GM12878 (cell line): ENCODE results near the gene DSTN. TPM values are rescaled to one million over a fixed set of nuclear protein-coding genes. Genes with fewer than 3 reads are reported as not detected.

Source experiments
- ATAC-seq: fragments of 200-7000 bp; cut with Tn5 transposase; 3 replicates; pipeline ENCODE4 v1.9.1; 2020; ENCODE audit warnings: mild to moderate bottlenecking, moderate library complexity
- BruUV-seq: library from RNA; stranded (reverse); fragments of 400-500 nt; replicated peaks from 2 replicates; lab custom pipeline; 2021; lab: Mats Ljungman, UMichigan
- CTCF ChIA-PET: fragments of 300-600 bp; sonication (Branson Sonifier 250); formaldehyde crosslinking; extraction: SDS; loops from one replicate; lab custom pipeline; 2021; ENCODE audit warnings: inconsistent platforms; lab: Yijun Ruan, JAX
- POLR2A ChIA-PET: fragments of 350-600 bp; formaldehyde crosslinking; extraction: SDS; loops from one replicate; lab custom pipeline; 2021; ENCODE audit warnings: inconsistent platforms; lab: Charles Lee
- RAD21 ChIA-PET: fragments of 300-600 bp; sonication (Branson Sonifier 250); formaldehyde crosslinking; loops from one replicate; lab custom pipeline; 2023; ENCODE audit warnings: antibody characterized with exemption; ENCODE audit not compliant: unreplicated experiment; lab: Charles Lee
- SMC1A ChIA-PET: fragments of 300-600 bp; sonication (Branson Sonifier 250); formaldehyde crosslinking; loops from one replicate; lab custom pipeline; 2023; ENCODE audit not compliant: unreplicated experiment, uncharacterized antibody; lab: Charles Lee
- DNase-seq: peaks from one replicate; pipeline ENCODE4 v3.0.0-alpha.2; 2011; ENCODE audit warnings: low read depth, low spot score
- FAIRE-seq: peaks from 3 replicates; lab custom pipeline; 2011; peaks lifted over from hg19 to GRCh38; lab: Jason Lieb, UNC
- H2AFZ ChIP-seq: 2 replicates; pipeline ENCODE4 v1.6.0; 2011; ENCODE audit warnings: low read depth, low read length, control low read depth; ENCODE audit not compliant: control insufficient read depth
- H3K27ac ChIP-seq: 2 replicates; pipeline ENCODE4 v1.5.1; 2011; ENCODE audit warnings: control low read depth; ENCODE audit not compliant: control insufficient read depth, insufficient read depth
- H3K27me3 ChIP-seq, 2 experiments: replicated peaks in 1 of 2; 2 replicates each; pipeline versions ENCODE4 v1.6.0 to v1.6.1; 2011; ENCODE audit warnings: low read length in 1 of 2; ENCODE audit not compliant: control insufficient read depth in 2 of 2, insufficient read depth in 2 of 2
- H3K36me3 ChIP-seq, 2 experiments: 2 replicates each; pipeline ENCODE4 v1.5.1; 2011; ENCODE audit warnings: low read length in 1 of 2; ENCODE audit not compliant: control insufficient read depth in 2 of 2, insufficient read depth in 2 of 2
- H3K4me1 ChIP-seq: 2 replicates; pipeline ENCODE4 v1.6.1; 2011; ENCODE audit warnings: mild to moderate bottlenecking, low read length, moderate library complexity, mixed read lengths; ENCODE audit not compliant: control insufficient read depth, insufficient read depth
- H3K4me2 ChIP-seq: 2 replicates; pipeline ENCODE4 v1.6.0; 2011; ENCODE audit warnings: control low read depth; ENCODE audit not compliant: control insufficient read depth, insufficient read depth
- H3K4me3 ChIP-seq: fragments of 200-600 bp; sonication (generic); 2 replicates; pipeline ENCODE4 v1.5.1; 2016
- H3K79me2 ChIP-seq: 2 replicates; pipeline ENCODE4 v1.6.0; 2011; ENCODE audit warnings: low read length; ENCODE audit not compliant: control insufficient read depth, insufficient read depth
- H3K9ac ChIP-seq: 2 replicates; pipeline ENCODE4 v1.8.0; 2011; ENCODE audit warnings: low read length, control low read depth, mixed read lengths; ENCODE audit not compliant: control insufficient read depth, insufficient read depth
- H3K9me3 ChIP-seq: replicated peaks from 3 replicates; pipeline ENCODE4 v1.5.1; 2011; ENCODE audit warnings: mild to moderate bottlenecking, low read length; ENCODE audit not compliant: control insufficient read depth, insufficient read depth
- H4K20me1 ChIP-seq: 2 replicates; pipeline ENCODE4 v1.6.0; 2011; ENCODE audit not compliant: control insufficient read depth, insufficient read depth
- CREM ChIP-seq: IDR thresholded peaks from 2 replicates; pipeline ENCODE4 v1.6.1; 2014; ENCODE audit warnings: antibody characterized with exemption, low read depth
- EZH2 ChIP-seq: IDR thresholded peaks from 2 replicates; pipeline ENCODE4 v1.6.1; 2012; ENCODE audit warnings: low read depth, mild to moderate bottlenecking, control low read depth, inconsistent platforms, low read length, borderline replicate concordance; ENCODE audit not compliant: control insufficient read depth
- FOXK2 ChIP-seq: fragments of 450-650 bp; IDR thresholded peaks from 2 replicates; pipeline ENCODE4 v1.6.1; 2017; ENCODE audit warnings: mild to moderate bottlenecking, moderate library complexity
- KDM1A ChIP-seq: fragments of 200-600 bp; sonication (generic); IDR thresholded peaks from 2 replicates; pipeline ENCODE4 v1.6.1; 2016; ENCODE audit warnings: borderline replicate concordance
- MYB ChIP-seq: fragments of 150-350 bp; IDR thresholded peaks from 2 replicates; pipeline ENCODE4 v1.6.1; 2014; ENCODE audit warnings: mild to moderate bottlenecking, low read depth, low read length, borderline replicate concordance
- NR2C1 ChIP-seq: fragments of 450-650 bp; IDR thresholded peaks from 2 replicates; pipeline ENCODE4 v1.6.1; 2017; ENCODE audit warnings: antibody characterized with exemption, mild to moderate bottlenecking, moderate library complexity
- ZNF24 ChIP-seq: fragments of 450-650 bp; IDR thresholded peaks from 2 replicates; pipeline ENCODE4 v1.6.1; 2017; ENCODE audit warnings: antibody characterized with exemption, mild to moderate bottlenecking
- WGBS: methylation state at CpG from one replicate; pipeline ENCODE4 v1.1.6; 2016; ENCODE audit warnings: low lambda C conversion rate; ENCODE audit not compliant: insufficient replicate concordance, insufficient coverage; ENCODE audit errors: missing lambda C conversion rate; 5-methylcytosine and 5-hydroxymethylcytosine counted together
- in situ Hi-C: fragments of 300-500 bp; cut with MboI; formaldehyde crosslinking; loops from 9 replicates; pipeline ENCODE4 v1.14.3; 2018; ENCODE audit warnings: mixed read lengths
- intact Hi-C: fragments of 100-400 bp; cut with micrococcal nuclease; formaldehyde crosslinking; loops from one replicate; pipeline ENCODE4 v1.14.2; 2022; ENCODE audit not compliant: unreplicated experiment
- polyA plus RNA-seq, 11 experiments: library from polyadenylated mRNA; depleted of rRNA in 4 of 11; unstranded in 6 of 11; stranded (reverse) in 5 of 11; fragments of >200 nt; fragmentation: Nextera tagmentation in 4 of 11; fragmentation: Illumina TruSeq in 1 of 11; extraction: Ambion mirVana in 4 of 11; extraction: Trizol in 1 of 11; gene quantifications; 1 replicate in 1 of 11; 2 replicates in 10 of 11; pipeline versions ENCODE4 v1.2.1 to v1.2.3, GENCODE V29; 2011 to 2016; ENCODE audit warnings: inconsistent platforms in 2 of 11, missing spikeins in 2 of 11, low read depth in 1 of 11
- total RNA-seq, 4 experiments: library from RNA; depleted of rRNA in 3 of 4; stranded (reverse); fragments of >200 nt in 3 of 4; fragmentation: Illumina TruSeq in 1 of 4; extraction: Trizol in 1 of 4; gene quantifications; 2 replicates each; pipeline versions ENCODE4 v1.2.1 to v1.2.3, GENCODE V29; 2013 to 2021
- TF ChIP-seq, protein P1 (sequence below): fragments of 450-650 bp; IDR thresholded peaks from 2 replicates; pipeline ENCODE4 v1.6.1; 2017; ENCODE audit warnings: borderline replicate concordance
- TF ChIP-seq, protein P2 (sequence below): fragments of 450-650 bp; IDR thresholded peaks from 2 replicates; pipeline ENCODE4 v1.6.1; 2017; ENCODE audit warnings: mild to moderate bottlenecking, low read depth, inconsistent platforms; ENCODE audit not compliant: poor library complexity, severe bottlenecking
- TF ChIP-seq, protein P3 (sequence below): fragments of 150-350 bp; IDR thresholded peaks from 2 replicates; pipeline ENCODE4 v1.6.1; 2016; ENCODE audit warnings: low read depth, low read length
- TF ChIP-seq, protein P4 (sequence below): IDR thresholded peaks from 2 replicates; pipeline ENCODE4 v1.6.1; 2012; ENCODE audit warnings: low read length, inconsistent platforms
- TF ChIP-seq, protein P5 (sequence below): fragments of 450-650 bp; IDR thresholded peaks from 2 replicates; pipeline ENCODE4 v1.6.1; 2016; ENCODE audit warnings: mild to moderate bottlenecking
- TF ChIP-seq, protein P6 (sequence below): IDR thresholded peaks from 2 replicates; pipeline ENCODE4 v1.6.1; 2011; ENCODE audit warnings: mild to moderate bottlenecking, low read depth, low read length, moderate library complexity; ENCODE audit not compliant: insufficient replicate concordance

Gene DSTN
- total and polyA plus RNA-seq, 10 of the 15 experiments (the other 5 are each of a cell fraction or from before 2014, with no cell fraction given) = 26.7 to 137 (median 40.8) TPM

DNA sequence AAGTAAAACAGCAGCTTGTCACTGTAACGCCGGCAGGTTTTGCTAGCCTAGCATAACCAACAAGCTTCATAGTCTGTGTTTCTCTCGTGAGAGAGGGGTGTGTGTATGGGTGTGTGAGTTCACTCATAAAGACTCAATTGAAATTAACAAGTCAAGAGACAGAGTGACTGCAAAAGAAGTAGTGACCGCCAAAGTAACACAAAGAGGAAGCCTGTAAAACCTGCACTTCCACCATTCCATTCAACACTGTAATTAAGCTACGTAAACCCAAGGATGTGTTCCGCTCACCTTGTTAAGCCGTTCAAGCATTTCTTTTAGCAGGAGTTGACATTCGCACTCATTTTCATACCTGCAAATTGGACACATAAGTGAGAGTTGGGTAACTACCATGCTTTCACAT, 45.3 kb upstream of the DSTN start:
- CTCF ChIA-PET = no interaction called here
- Histone ChIP-seq H3K4me1 (no peaks in the 10 kb centered on the region), H3K9me3 (no peaks in the 10 kb centered on the region), H3K36me3 (no peaks in the 10 kb centered on the region), H3K79me2 (no peaks in the 10 kb centered on the region), H4K20me1 (no peaks in the 10 kb centered on the region), H3K27ac (no peak overlapping the region), H2AFZ (no peak overlapping the region), H3K4me3 (no peak overlapping the region), H3K4me2 (no peak overlapping the region), H3K9ac (no peak overlapping the region), H3K27me3 (no peaks in the 10 kb centered on the region; a peak in 1 of 4 replicates)
- POLR2A ChIA-PET = no interaction called here
- SMC1A ChIA-PET = interaction anchor here (0.5 kb wide), 1 partner anchor 518 kb away, joined by 3 read pairs; no protein-coding TSS in a partner anchor
- no peak for FAIRE-seq
- RAD21 ChIA-PET = no interaction called here
- BruUV-seq = no TSS peak
- no peak for ATAC-seq
- 60% methylated on average over 8 of the region's 8 CpGs for WGBS
- DNase-seq = no peak
- intact Hi-C loops = no loop called here
- in situ Hi-C loops = no loop called here
- TF ChIP-seq, protein P1, sequence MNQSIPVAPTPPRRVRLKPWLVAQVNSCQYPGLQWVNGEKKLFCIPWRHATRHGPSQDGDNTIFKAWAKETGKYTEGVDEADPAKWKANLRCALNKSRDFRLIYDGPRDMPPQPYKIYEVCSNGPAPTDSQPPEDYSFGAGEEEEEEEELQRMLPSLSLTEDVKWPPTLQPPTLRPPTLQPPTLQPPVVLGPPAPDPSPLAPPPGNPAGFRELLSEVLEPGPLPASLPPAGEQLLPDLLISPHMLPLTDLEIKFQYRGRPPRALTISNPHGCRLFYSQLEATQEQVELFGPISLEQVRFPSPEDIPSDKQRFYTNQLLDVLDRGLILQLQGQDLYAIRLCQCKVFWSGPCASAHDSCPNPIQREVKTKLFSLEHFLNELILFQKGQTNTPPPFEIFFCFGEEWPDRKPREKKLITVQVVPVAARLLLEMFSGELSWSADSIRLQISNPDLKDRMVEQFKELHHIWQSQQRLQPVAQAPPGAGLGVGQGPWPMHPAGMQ = no peak
- TF ChIP-seq FOXK2 = no peak
- TF ChIP-seq, protein P2, sequence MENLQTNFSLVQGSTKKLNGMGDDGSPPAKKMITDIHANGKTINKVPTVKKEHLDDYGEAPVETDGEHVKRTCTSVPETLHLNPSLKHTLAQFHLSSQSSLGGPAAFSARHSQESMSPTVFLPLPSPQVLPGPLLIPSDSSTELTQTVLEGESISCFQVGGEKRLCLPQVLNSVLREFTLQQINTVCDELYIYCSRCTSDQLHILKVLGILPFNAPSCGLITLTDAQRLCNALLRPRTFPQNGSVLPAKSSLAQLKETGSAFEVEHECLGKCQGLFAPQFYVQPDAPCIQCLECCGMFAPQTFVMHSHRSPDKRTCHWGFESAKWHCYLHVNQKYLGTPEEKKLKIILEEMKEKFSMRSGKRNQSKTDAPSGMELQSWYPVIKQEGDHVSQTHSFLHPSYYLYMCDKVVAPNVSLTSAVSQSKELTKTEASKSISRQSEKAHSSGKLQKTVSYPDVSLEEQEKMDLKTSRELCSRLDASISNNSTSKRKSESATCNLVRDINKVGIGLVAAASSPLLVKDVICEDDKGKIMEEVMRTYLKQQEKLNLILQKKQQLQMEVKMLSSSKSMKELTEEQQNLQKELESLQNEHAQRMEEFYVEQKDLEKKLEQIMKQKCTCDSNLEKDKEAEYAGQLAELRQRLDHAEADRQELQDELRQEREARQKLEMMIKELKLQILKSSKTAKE = no peak
- TF ChIP-seq, protein P3, sequence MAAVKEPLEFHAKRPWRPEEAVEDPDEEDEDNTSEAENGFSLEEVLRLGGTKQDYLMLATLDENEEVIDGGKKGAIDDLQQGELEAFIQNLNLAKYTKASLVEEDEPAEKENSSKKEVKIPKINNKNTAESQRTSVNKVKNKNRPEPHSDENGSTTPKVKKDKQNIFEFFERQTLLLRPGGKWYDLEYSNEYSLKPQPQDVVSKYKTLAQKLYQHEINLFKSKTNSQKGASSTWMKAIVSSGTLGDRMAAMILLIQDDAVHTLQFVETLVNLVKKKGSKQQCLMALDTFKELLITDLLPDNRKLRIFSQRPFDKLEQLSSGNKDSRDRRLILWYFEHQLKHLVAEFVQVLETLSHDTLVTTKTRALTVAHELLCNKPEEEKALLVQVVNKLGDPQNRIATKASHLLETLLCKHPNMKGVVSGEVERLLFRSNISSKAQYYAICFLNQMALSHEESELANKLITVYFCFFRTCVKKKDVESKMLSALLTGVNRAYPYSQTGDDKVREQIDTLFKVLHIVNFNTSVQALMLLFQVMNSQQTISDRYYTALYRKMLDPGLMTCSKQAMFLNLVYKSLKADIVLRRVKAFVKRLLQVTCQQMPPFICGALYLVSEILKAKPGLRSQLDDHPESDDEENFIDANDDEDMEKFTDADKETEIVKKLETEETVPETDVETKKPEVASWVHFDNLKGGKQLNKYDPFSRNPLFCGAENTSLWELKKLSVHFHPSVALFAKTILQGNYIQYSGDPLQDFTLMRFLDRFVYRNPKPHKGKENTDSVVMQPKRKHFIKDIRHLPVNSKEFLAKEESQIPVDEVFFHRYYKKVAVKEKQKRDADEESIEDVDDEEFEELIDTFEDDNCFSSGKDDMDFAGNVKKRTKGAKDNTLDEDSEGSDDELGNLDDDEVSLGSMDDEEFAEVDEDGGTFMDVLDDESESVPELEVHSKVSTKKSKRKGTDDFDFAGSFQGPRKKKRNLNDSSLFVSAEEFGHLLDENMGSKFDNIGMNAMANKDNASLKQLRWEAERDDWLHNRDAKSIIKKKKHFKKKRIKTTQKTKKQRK = no peak
- TF ChIP-seq NR2C1 = no peak
- TF ChIP-seq ZNF24 = no peak
- TF ChIP-seq MYB = no peak
- TF ChIP-seq, protein P4, sequence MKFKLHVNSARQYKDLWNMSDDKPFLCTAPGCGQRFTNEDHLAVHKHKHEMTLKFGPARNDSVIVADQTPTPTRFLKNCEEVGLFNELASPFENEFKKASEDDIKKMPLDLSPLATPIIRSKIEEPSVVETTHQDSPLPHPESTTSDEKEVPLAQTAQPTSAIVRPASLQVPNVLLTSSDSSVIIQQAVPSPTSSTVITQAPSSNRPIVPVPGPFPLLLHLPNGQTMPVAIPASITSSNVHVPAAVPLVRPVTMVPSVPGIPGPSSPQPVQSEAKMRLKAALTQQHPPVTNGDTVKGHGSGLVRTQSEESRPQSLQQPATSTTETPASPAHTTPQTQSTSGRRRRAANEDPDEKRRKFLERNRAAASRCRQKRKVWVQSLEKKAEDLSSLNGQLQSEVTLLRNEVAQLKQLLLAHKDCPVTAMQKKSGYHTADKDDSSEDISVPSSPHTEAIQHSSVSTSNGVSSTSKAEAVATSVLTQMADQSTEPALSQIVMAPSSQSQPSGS = no peak
- TF ChIP-seq, protein P5, sequence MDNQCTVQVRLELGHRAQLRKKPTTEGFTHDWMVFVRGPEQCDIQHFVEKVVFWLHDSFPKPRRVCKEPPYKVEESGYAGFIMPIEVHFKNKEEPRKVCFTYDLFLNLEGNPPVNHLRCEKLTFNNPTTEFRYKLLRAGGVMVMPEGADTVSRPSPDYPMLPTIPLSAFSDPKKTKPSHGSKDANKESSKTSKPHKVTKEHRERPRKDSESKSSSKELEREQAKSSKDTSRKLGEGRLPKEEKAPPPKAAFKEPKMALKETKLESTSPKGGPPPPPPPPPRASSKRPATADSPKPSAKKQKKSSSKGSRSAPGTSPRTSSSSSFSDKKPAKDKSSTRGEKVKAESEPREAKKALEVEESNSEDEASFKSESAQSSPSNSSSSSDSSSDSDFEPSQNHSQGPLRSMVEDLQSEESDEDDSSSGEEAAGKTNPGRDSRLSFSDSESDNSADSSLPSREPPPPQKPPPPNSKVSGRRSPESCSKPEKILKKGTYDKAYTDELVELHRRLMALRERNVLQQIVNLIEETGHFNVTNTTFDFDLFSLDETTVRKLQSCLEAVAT = no peak
- TF ChIP-seq EZH2 = no peak
- TF ChIP-seq, protein P6, sequence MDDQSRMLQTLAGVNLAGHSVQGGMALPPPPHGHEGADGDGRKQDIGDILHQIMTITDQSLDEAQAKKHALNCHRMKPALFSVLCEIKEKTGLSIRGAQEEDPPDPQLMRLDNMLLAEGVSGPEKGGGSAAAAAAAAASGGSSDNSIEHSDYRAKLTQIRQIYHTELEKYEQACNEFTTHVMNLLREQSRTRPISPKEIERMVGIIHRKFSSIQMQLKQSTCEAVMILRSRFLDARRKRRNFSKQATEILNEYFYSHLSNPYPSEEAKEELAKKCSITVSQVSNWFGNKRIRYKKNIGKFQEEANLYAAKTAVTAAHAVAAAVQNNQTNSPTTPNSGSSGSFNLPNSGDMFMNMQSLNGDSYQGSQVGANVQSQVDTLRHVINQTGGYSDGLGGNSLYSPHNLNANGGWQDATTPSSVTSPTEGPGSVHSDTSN = no peak
- no peak for TF ChIP-seq CREM
- TF ChIP-seq KDM1A = no peak
